Peyer's patch (tissue), 4 donors: Measurements from ENCODE around the gene MCMBP.

Experiments
- POLR2A ChIP-seq, 2 donors: fragments of 450-650 bp; IDR thresholded peaks; one replicate each; pipeline ENCODE4 v1.5.1; 2017; ENCODE audit warnings: antibody characterized with exemption in 2 of 2, mild to moderate bottlenecking in 2 of 2, moderate library complexity in 2 of 2
- TF ChIP-seq, protein P1 (sequence below), 6 experiments: fragments of 450-650 bp in 4 of 6; fragments of 200-600 bp in 2 of 6; sonication (generic) in 1 of 6; IDR thresholded peaks; one replicate each; pipeline ENCODE4 v1.5.1; 2017 to 2019; ENCODE audit warnings: antibody characterized with exemption in 6 of 6, mild to moderate bottlenecking in 3 of 6, moderate library complexity in 1 of 6

DNA sequence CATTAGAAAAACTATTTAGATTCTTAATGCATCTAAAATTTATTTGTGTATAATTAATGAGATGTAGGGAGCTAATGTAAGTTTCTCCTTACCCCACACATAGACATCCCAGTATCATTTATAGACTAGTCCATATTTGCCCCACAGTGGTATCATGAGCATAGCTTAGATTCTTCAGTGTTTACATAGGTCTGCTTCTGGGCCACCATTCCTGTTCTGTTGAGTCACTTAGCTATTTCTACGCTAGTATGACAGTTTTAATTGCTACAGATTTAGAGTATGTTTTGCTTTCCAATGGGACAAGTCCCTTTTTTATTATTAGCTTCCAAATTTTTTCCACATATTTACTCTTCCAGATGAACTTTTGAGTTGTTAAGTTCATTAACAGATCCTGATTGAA, 69.4 kb downstream of the MCMBP start:
- no peak for TF ChIP-seq POLR2A (IDR thresholded peaks at IDR 0.05)
- TF ChIP-seq, protein P1, sequence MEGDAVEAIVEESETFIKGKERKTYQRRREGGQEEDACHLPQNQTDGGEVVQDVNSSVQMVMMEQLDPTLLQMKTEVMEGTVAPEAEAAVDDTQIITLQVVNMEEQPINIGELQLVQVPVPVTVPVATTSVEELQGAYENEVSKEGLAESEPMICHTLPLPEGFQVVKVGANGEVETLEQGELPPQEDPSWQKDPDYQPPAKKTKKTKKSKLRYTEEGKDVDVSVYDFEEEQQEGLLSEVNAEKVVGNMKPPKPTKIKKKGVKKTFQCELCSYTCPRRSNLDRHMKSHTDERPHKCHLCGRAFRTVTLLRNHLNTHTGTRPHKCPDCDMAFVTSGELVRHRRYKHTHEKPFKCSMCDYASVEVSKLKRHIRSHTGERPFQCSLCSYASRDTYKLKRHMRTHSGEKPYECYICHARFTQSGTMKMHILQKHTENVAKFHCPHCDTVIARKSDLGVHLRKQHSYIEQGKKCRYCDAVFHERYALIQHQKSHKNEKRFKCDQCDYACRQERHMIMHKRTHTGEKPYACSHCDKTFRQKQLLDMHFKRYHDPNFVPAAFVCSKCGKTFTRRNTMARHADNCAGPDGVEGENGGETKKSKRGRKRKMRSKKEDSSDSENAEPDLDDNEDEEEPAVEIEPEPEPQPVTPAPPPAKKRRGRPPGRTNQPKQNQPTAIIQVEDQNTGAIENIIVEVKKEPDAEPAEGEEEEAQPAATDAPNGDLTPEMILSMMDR (IDR thresholded peaks at IDR 0.05): no peak
